ENCODE measurements around the gene DYNC1LI2. TPM values are rescaled to one million over a fixed set of nuclear protein-coding genes. Genes with fewer than 3 reads are reported as not detected.
A peak's percentile ranks its signal among the peaks of the same experiment; 100 is the strongest.

DYNC1LI2 gene
- total RNA-seq, 2 donors from 2014 or later, result 138 to 162 TPM

- Histone ChIP-seq H3K4me3 (no peak overlapping the region), H3K9ac (ENCODE audit: low read depth in 2 of 2, low read length in 2 of 2) (peak overlapping the region in 1 of 2 donors; percentile 76), H3K36me3 (no peaks in the 10 kb centered on the region), H3K27me3 (no peaks in the 10 kb centered on the region), H3K4me1 (peaks cover 8% of the 10 kb centered on the region), H3K27ac (peak overlapping the region; percentile 89), H3K9me3 (no peaks in the 10 kb centered on the region)
- intact Hi-C loops (cut with DNase I), result no loop called here
- TF ChIP-seq CTCF (IDR thresholded peaks at IDR 0.05), result no peak
- peak; percentile 86 for DNase-seq
Measured at GRCh38 chr16:66705790-66706505, 45.5 kb downstream of the DYNC1LI2 start.

GRCh38 chr16:66703406-66704215, 47.8 kb downstream of the DYNC1LI2 start:
- peaks cover 8% of the 10 kb centered on the region for H3K4me1 ChIP-seq
- DNase-seq, result no peak
- no peaks in the 10 kb centered on the region for H3K27me3 ChIP-seq
- no peak for TF ChIP-seq CTCF (IDR thresholded peaks at IDR 0.05)
- no peak overlapping the region for H3K9ac ChIP-seq (ENCODE audit: low read depth in 2 of 2, low read length in 2 of 2)
- intact Hi-C loops (cut with DNase I), result no loop called here
- H3K4me3 ChIP-seq, result no peak overlapping the region
- H3K9me3 ChIP-seq, result no peaks in the 10 kb centered on the region
- H3K36me3 ChIP-seq, result no peaks in the 10 kb centered on the region
- no peak overlapping the region for H3K27ac ChIP-seq

GRCh38 chr16:66701516-66701915, 49.9 kb downstream of the DYNC1LI2 start:
- H3K4me1 ChIP-seq, result peaks cover 4% of the 10 kb centered on the region
- H3K27me3 ChIP-seq, result no peaks in the 10 kb centered on the region
- no peaks in the 10 kb centered on the region for H3K9me3 ChIP-seq
- H3K9ac ChIP-seq (ENCODE audit: low read depth in 2 of 2, low read length in 2 of 2), result no peak overlapping the region
- H3K27ac ChIP-seq, result no peak overlapping the region
- intact Hi-C loops (cut with DNase I), result no loop called here
- no peak overlapping the region for H3K4me3 ChIP-seq
- TF ChIP-seq CTCF (IDR thresholded peaks at IDR 0.05), result no peak
- H3K36me3 ChIP-seq, result no peaks in the 10 kb centered on the region
- DNase-seq, result no peak

GRCh38 chr16:66701026-66701425, 50.4 kb downstream of the DYNC1LI2 start:
- Histone ChIP-seq H3K9me3 (no peaks in the 10 kb centered on the region), H3K27ac (no peak overlapping the region), H3K9ac (ENCODE audit: low read depth in 2 of 2, low read length in 2 of 2) (no peak overlapping the region), H3K36me3 (no peaks in the 10 kb centered on the region), H3K27me3 (no peaks in the 10 kb centered on the region), H3K4me3 (no peak overlapping the region), H3K4me1 (no peaks in the 10 kb centered on the region)
- TF ChIP-seq CTCF (IDR thresholded peaks at IDR 0.05), result no peak
- intact Hi-C loops (cut with DNase I), result no loop called here
- no peak for DNase-seq

GRCh38 chr16:66699898-66700297, 51.5 kb downstream of the DYNC1LI2 start:
- Histone ChIP-seq H3K9ac (ENCODE audit: low read depth in 2 of 2, low read length in 2 of 2) (no peak overlapping the region), H3K9me3 (no peaks in the 10 kb centered on the region), H3K4me1 (no peaks in the 10 kb centered on the region), H3K4me3 (no peak overlapping the region), H3K27ac (no peak overlapping the region), H3K27me3 (no peaks in the 10 kb centered on the region), H3K36me3 (no peaks in the 10 kb centered on the region)
- DNase-seq, result no peak
- TF ChIP-seq CTCF (IDR thresholded peaks at IDR 0.05), result no peak
- intact Hi-C loops (cut with DNase I), result no loop called here
